Upper lobe of left lung (tissue), 4 donors: Measurements from ENCODE around the gene LHFPL2.

Experiments
- CTCF ChIP-seq, 6 experiments: fragments of 450-650 bp in 4 of 6; fragments of 200-600 bp in 2 of 6; sonication (generic) in 2 of 6; IDR thresholded peaks; one replicate each; pipeline ENCODE4 v1.5.1; 2016 to 2019; ENCODE audit warnings: antibody characterized with exemption in 6 of 6
- EP300 ChIP-seq, 4 donors: sonication (generic); formaldehyde crosslinking; IDR thresholded peaks; one replicate each; pipeline ENCODE4 v1.5.1; 2017; ENCODE audit warnings: antibody characterized with exemption in 4 of 4, control low read depth in 2 of 4
- POLR2A ChIP-seq, 4 donors: fragments of 450-650 bp; IDR thresholded peaks; one replicate each; pipeline ENCODE4 v1.5.1; 2016 to 2017; ENCODE audit warnings: antibody characterized with exemption in 4 of 4, mild to moderate bottlenecking in 2 of 4
- POLR2AphosphoS5 ChIP-seq, 2 donors: sonication (generic); formaldehyde crosslinking; IDR thresholded peaks; one replicate each; pipeline ENCODE4 v1.5.1; 2017; ENCODE audit warnings: antibody characterized with exemption in 2 of 2

GRCh38 chr5:78521455-78521854 is 127.1 kb downstream of the LHFPL2 start:
- no peak for TF ChIP-seq CTCF (IDR thresholded peaks at IDR 0.05)
- TF ChIP-seq POLR2A (IDR thresholded peaks at IDR 0.05) = no peak
- no peak for TF ChIP-seq EP300 (IDR thresholded peaks at IDR 0.05)
- no peak for TF ChIP-seq POLR2AphosphoS5 (IDR thresholded peaks at IDR 0.05)
